Progenitor cell of endocrine pancreas (in vitro differentiated cells): ENCODE measurements around the gene RBM19. TPM values are rescaled to one million over a fixed set of nuclear protein-coding genes. Genes with fewer than 3 reads are reported as not detected.

ENCODE experiments used
- DNase-seq: peaks from one replicate; pipeline ENCODE4 v3.0.0; 2021; ENCODE audit warnings: low spot score; ENCODE audit not compliant: unreplicated experiment
- H3K27ac Mint-ChIP-seq: 2 replicates; pipeline ENCODE4 v1.8.0; 2021; ENCODE audit warnings: mild to moderate bottlenecking, moderate library complexity, mixed read lengths
- H3K27me3 Mint-ChIP-seq: 2 replicates; pipeline ENCODE4 v1.8.0; 2021; ENCODE audit warnings: mixed read lengths
- H3K36me3 Mint-ChIP-seq: 2 replicates; pipeline ENCODE4 v1.8.0; 2022; ENCODE audit warnings: mixed read lengths; ENCODE audit not compliant: insufficient read depth
- H3K4me1 Mint-ChIP-seq: 2 replicates; pipeline ENCODE4 v1.8.0; 2021; ENCODE audit warnings: low read depth, mixed read lengths
- H3K4me3 Mint-ChIP-seq: 2 replicates; pipeline ENCODE4 v1.8.0; 2021; ENCODE audit warnings: low read depth, mild to moderate bottlenecking, moderate library complexity, mixed read lengths
- H3K9me3 Mint-ChIP-seq: 2 replicates; pipeline ENCODE4 v1.8.0; 2021; ENCODE audit warnings: low read depth, mixed read lengths
- CTCF ChIP-seq: fragments of 200-600 bp; sonication (generic); IDR thresholded peaks from one replicate; pipeline ENCODE4 v1.5.0; 2021; ENCODE audit warnings: antibody characterized with exemption, mild to moderate bottlenecking; ENCODE audit not compliant: unreplicated experiment
- total RNA-seq: library from RNA; stranded (reverse); gene quantifications from 2 replicates; pipeline ENCODE4 v1.2.1, GENCODE V29; 2021

The RBM19 gene
- total RNA-seq, 1 donor from 2014 or later: 39.4 TPM

GRCh38 chr12:113949321-113950305 is 16.5 kb downstream of the RBM19 start:
- no peak overlapping the region for H3K27ac Mint-ChIP-seq
- H3K4me1 Mint-ChIP-seq: no peaks in the 10 kb centered on the region
- H3K36me3 Mint-ChIP-seq: peaks cover 10% of the 10 kb centered on the region
- no peaks in the 10 kb centered on the region for H3K9me3 Mint-ChIP-seq
- TF ChIP-seq CTCF: no peak
- H3K27me3 Mint-ChIP-seq: no peaks in the 10 kb centered on the region
- no peak for DNase-seq
- no peak overlapping the region for H3K4me3 Mint-ChIP-seq

GRCh38 chr12:113948151-113948914 is 17.8 kb downstream of the RBM19 start:
- Mint-ChIP-seq H3K9me3 (no peaks in the 10 kb centered on the region), H3K4me3 (no peak overlapping the region), H3K27me3 (no peaks in the 10 kb centered on the region), H3K27ac (no peak overlapping the region), H3K4me1 (no peaks in the 10 kb centered on the region), H3K36me3 (peaks cover 10% of the 10 kb centered on the region)
- no peak for DNase-seq
- TF ChIP-seq CTCF: no peak

DNA sequence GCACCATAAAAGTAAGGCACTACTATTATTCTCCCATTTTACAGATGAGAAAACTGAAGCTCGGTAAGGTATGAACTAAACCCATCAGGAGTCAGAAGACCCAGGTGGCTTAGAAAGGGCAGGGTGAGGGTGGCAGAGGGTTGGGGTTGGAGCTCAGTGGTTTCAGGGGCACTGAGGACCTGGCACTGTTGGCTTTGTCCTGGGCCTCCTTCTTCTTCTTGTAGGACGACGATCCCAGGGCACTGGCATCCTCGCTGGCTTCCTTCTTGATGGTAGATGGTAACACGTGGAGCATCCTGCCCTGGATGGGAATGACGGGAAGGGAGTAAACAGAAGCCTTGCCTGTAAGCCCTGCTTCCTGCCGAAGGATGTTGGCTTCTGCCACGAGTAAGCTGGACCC is 19.9 kb downstream of the RBM19 start:
- Mint-ChIP-seq H3K9me3 (no peaks in the 10 kb centered on the region), H3K27me3 (no peaks in the 10 kb centered on the region), H3K4me1 (no peaks in the 10 kb centered on the region), H3K27ac (no peak overlapping the region), H3K36me3 (peaks cover 23% of the 10 kb centered on the region), H3K4me3 (no peak overlapping the region)
- TF ChIP-seq CTCF: no peak
- no peak for DNase-seq

DNA sequence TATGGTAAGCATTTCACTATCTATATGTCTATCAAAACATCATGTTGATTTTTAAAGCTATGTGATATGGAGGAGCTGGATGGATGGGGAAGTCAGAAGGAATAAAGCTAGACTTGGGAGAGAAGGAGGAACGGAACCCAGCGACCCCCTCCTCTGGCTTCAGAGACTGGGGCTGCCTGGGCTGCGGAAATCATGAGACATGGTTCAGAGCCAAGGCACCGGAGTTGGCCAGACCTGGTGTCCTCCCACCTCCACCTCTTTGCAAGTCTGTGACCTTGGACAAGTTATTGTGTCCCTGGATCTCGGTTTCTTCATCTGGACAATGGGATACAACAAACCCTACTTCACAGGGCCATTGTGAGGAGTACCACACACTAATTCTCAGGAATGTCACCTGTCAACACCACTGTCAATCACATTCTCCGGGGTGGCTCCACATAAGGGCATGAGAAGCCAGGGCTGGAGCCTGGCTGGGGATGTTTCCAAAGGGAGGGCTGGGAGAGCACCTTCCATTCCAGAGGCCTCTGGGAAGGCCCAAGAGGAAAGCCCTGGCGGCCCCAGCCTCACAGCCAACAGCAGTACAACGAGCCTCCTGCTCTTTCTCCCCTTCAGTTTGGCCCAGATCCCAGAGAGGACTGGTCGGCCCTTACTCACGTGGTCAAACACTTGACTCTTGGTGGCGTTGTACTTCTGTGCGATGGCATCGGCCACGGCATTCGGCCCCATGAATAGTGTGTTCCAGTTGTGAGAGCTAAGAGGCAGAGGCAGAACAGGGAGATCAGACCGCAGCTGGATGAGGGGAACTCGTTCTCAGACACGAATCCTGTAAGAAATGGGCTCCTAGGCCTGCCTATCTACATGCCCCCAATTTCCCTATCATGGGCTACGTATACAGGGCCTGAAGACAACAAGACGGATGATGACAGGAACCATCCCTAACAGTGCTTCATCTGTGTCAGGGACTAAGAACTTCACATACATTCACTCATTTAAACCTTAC is 20.7 kb downstream of the RBM19 start:
- no peak overlapping the region for H3K4me3 Mint-ChIP-seq
- H3K4me1 Mint-ChIP-seq: no peaks in the 10 kb centered on the region
- TF ChIP-seq CTCF: no peak
- peaks cover 26% of the 10 kb centered on the region for H3K36me3 Mint-ChIP-seq
- H3K27ac Mint-ChIP-seq: no peak overlapping the region
- no peak for DNase-seq
- H3K27me3 Mint-ChIP-seq: no peaks in the 10 kb centered on the region
- H3K9me3 Mint-ChIP-seq: no peaks in the 10 kb centered on the region
